Smooth muscle cell (in vitro differentiated cells): ENCODE results near the gene GNA12. TPM values are rescaled to one million over a fixed set of nuclear protein-coding genes. Genes with fewer than 3 reads are reported as not detected.

ENCODE experiments used
- DNase-seq: peaks from one replicate; lab custom pipeline; 2025; ENCODE audit not compliant: unreplicated experiment; lab: John Stamatoyannopoulos, UW
- H2AFZ ChIP-seq: fragments of 200-600 bp; sonication (generic); 2 replicates; pipeline ENCODE4 v1.6.0; 2016; ENCODE audit warnings: antibody characterized with exemption, low read depth, mild to moderate bottlenecking
- H3F3A ChIP-seq: fragments of 200-600 bp; sonication (generic); 2 replicates; pipeline ENCODE4 v1.6.0; 2017; ENCODE audit warnings: antibody characterized with exemption, low read depth
- H3K27ac ChIP-seq: fragments of 200-600 bp; sonication (generic); 2 replicates; pipeline ENCODE4 v1.5.1; 2016; ENCODE audit warnings: low read depth, mild to moderate bottlenecking
- H3K27me3 ChIP-seq: fragments of 200-600 bp; sonication (generic); 2 replicates; pipeline ENCODE4 v1.6.1; 2016; ENCODE audit warnings: low read depth, mild to moderate bottlenecking
- H3K36me3 ChIP-seq: fragments of 200-600 bp; sonication (generic); 2 replicates; pipeline ENCODE4 v1.5.1; 2016; ENCODE audit warnings: low read depth
- H3K4me1 ChIP-seq: fragments of 200-600 bp; sonication (generic); 2 replicates; pipeline ENCODE4 v1.5.1; 2016; ENCODE audit warnings: low read depth
- H3K4me2 ChIP-seq: fragments of 200-600 bp; sonication (generic); 2 replicates; pipeline ENCODE4 v1.6.0; 2016; ENCODE audit warnings: mild to moderate bottlenecking
- H3K4me3 ChIP-seq: fragments of 200-600 bp; sonication (generic); 2 replicates; pipeline ENCODE4 v1.5.1; 2016; ENCODE audit warnings: mild to moderate bottlenecking
- H3K79me2 ChIP-seq: fragments of 200-600 bp; sonication (generic); 2 replicates; pipeline ENCODE4 v1.6.0; 2016; ENCODE audit warnings: low read depth, mild to moderate bottlenecking
- H3K9ac ChIP-seq: fragments of 200-600 bp; sonication (generic); 2 replicates; pipeline ENCODE4 v1.6.0; 2016; ENCODE audit warnings: low read depth
- H3K9me3 ChIP-seq: fragments of 200-600 bp; sonication (generic); replicated peaks from 2 replicates; pipeline ENCODE4 v1.5.1; 2016; ENCODE audit warnings: low read depth
- H4K20me1 ChIP-seq: fragments of 200-600 bp; sonication (generic); 2 replicates; pipeline ENCODE4 v1.6.0; 2016; ENCODE audit warnings: low read depth
- CTCF ChIP-seq: fragments of 200-600 bp; sonication (generic); IDR thresholded peaks from 2 replicates; pipeline ENCODE4 v1.5.1; 2017; ENCODE audit warnings: borderline replicate concordance, mild to moderate bottlenecking, antibody characterized with exemption; ENCODE audit not compliant: insufficient read depth, poor library complexity, severe bottlenecking
- WGBS: methylation state at CpG from one replicate; pipeline ENCODE4 v1.1.7; 2016; ENCODE audit warnings: low lambda C conversion rate; 5-methylcytosine and 5-hydroxymethylcytosine counted together
- polyA plus RNA-seq: library from polyadenylated mRNA; unstranded; fragments of >200 nt; fragmentation: Nextera tagmentation; extraction: Ambion mirVana; gene quantifications from 2 replicates; pipeline ENCODE4 v1.2.1, GENCODE V29; 2016
- total RNA-seq: library from RNA; depleted of rRNA; stranded (reverse); fragments of >200 nt; gene quantifications from 2 replicates; pipeline ENCODE4 v1.2.3, GENCODE V29; 2014

GNA12 gene
- total and polyA plus RNA-seq, 2 experiments from 2014 or later = 20.3 to 34.7 TPM

DNA sequence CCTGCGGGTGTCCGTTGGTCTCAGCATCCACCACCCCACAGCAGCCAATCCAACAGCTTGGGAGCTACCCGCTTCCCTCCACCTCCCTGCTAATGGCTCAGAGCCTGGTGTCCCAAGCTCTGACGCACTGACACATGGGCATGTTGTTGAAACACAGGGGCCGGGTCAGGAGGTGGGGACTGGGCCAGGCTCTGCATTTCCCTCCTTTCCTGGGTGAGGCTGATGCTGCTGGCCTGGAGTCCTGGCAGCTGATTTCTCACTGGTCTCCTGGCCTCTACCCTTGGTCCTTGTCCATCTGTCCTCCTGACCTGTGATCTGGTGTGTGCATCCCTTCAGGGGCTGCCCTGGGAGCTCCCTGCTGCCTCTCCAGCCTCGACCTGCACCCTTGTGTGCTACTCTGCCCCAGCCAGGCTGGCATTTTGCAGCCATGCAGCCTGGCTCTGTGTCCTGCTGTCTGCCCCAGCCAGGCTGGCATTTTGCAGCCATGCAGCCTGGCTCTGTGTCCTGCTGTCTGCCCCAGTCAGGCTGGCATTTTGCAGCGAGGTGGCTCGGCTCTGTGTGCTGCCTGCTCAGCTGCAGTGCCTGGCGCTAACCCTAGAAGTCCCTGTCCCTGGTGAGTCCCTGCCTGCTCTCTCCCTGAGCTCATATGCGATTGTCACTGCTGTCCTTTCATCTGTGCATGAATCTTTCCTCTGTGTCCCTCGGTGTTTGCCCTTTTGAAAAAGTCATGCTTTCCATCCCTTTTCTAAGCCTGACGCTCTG, 142.1 kb downstream of the GNA12 start:
- Histone ChIP-seq H2AFZ (no peak overlapping the region), H3K9me3 (no peaks in the 10 kb centered on the region), H3K27ac (no peak overlapping the region), H3K79me2 (no peaks in the 10 kb centered on the region), H3F3A (no peaks in the 10 kb centered on the region), H3K27me3 (no peaks in the 10 kb centered on the region), H3K9ac (no peak overlapping the region), H3K4me1 (peaks cover 7% of the 10 kb centered on the region), H4K20me1 (no peaks in the 10 kb centered on the region), H3K36me3 (no peaks in the 10 kb centered on the region), H3K4me2 (no peak overlapping the region), H3K4me3 (no peak overlapping the region)
- WGBS = 90% methylated on average over 12 of the region's 12 CpGs
- DNase-seq = no peak
- TF ChIP-seq CTCF = no peak

DNA sequence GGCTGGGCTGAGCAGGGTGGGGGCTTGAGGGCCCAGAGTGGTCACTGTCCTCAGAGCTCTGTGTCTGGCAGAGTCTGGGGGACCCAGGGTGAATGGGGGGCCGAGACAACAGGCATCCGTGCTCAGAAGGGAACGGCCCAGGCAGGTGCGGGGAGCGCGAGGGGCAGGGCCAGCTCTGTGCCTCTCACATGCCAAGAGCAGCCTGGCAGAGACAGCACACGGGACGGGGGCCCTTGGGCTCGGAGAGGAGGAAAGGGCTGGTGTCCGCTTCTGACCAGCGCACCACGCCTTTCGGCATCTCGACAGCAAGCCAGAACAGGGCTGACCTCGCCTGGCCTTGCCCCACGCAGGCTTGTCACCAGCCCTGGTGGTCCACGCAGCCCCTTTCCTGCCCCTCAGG, 142.7 kb downstream of the GNA12 start:
- Histone ChIP-seq H3K9me3 (no peaks in the 10 kb centered on the region), H3K9ac (no peak overlapping the region), H3K79me2 (no peaks in the 10 kb centered on the region), H2AFZ (no peak overlapping the region), H3F3A (no peaks in the 10 kb centered on the region), H3K36me3 (no peaks in the 10 kb centered on the region), H3K4me3 (no peak overlapping the region), H3K4me1 (peaks cover 1% of the 10 kb centered on the region), H3K4me2 (no peak overlapping the region), H3K27me3 (no peaks in the 10 kb centered on the region), H4K20me1 (no peaks in the 10 kb centered on the region), H3K27ac (no peak overlapping the region)
- TF ChIP-seq CTCF = no peak
- 99% methylated on average over 14 of the region's 17 CpGs for WGBS
- no peak for DNase-seq

DNA sequence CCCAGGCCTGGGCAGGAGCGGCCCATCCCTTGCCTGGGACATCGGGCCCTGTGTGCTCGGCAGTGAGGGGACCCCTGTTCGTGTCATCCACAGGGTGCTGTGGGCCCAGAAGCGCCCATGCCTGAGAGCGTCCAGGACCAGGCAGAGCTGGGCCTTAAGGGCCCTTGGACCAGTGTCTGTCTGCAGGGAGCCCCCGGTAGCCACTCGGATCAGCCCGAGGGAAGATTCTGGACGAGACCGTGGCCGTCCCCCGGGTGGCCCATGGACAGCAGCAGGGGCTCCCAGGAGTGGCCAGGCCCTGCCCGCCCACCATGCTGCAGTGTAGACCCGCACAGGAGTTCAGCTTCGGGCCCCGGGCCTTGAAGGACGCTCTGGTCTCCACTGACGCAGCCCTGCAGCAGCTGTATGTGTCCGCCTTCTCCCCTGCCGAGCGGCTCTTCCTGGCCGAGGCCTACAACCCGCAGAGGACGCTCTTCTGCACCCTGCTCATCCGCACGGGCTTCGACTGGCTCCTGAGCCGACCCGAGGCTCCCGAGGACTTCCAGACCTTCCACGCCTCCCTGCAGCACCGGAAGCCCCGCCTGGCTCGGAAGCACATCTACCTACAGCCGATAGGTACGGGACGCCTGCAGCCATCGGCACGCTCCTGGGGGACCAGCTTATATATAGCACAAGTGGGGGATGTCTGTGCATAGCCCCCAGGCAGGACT, 143.8 kb downstream of the GNA12 start:
- no peak overlapping the region for H3K4me3 ChIP-seq
- H3K36me3 ChIP-seq = no peaks in the 10 kb centered on the region
- no peak overlapping the region for H2AFZ ChIP-seq
- no peaks in the 10 kb centered on the region for H3K4me1 ChIP-seq
- DNase-seq = no peak
- 94% methylated on average over 40 of the region's 40 CpGs for WGBS
- no peak overlapping the region for H3K4me2 ChIP-seq
- H3K27ac ChIP-seq = no peak overlapping the region
- no peak for TF ChIP-seq CTCF
- H3K9me3 ChIP-seq = no peaks in the 10 kb centered on the region
- H3K27me3 ChIP-seq = no peaks in the 10 kb centered on the region
- H3F3A ChIP-seq = no peaks in the 10 kb centered on the region
- no peaks in the 10 kb centered on the region for H4K20me1 ChIP-seq
- H3K9ac ChIP-seq = no peak overlapping the region
- no peaks in the 10 kb centered on the region for H3K79me2 ChIP-seq
